NB4 (cell line): ENCODE results near the gene PROB1.

Experiments
- POLR2A ChIP-seq: IDR thresholded peaks from 2 replicates; pipeline ENCODE4 v1.6.1; 2011; ENCODE audit warnings: mild to moderate bottlenecking; ENCODE audit not compliant: insufficient read length; ENCODE audit errors: extremely low read depth
- TF ChIP-seq, protein P1 (sequence below): IDR thresholded peaks from one replicate; pipeline ENCODE4 v1.5.1; 2012; ENCODE audit warnings: low read depth, low read length

DNA sequence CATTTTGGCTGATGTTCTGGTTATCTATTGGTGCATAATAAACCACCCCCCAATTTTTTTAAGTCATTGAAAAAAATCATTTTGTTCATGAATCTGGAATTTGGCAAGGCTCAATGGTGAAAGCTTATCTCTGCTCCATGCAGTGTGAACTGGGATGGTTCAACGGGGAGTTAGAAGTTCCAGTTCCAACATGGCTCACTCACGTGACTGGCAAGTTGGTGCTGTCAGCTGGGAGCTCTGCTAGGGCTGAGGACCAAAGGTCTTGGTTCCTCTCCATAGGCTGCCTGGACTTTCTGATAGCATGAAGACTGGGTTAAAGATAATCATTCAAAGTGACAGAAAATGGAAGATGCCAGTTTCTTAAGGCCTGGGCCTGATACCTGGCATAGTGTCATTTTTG lies 12.1 kb upstream of the PROB1 start:
- TF ChIP-seq, protein P1, sequence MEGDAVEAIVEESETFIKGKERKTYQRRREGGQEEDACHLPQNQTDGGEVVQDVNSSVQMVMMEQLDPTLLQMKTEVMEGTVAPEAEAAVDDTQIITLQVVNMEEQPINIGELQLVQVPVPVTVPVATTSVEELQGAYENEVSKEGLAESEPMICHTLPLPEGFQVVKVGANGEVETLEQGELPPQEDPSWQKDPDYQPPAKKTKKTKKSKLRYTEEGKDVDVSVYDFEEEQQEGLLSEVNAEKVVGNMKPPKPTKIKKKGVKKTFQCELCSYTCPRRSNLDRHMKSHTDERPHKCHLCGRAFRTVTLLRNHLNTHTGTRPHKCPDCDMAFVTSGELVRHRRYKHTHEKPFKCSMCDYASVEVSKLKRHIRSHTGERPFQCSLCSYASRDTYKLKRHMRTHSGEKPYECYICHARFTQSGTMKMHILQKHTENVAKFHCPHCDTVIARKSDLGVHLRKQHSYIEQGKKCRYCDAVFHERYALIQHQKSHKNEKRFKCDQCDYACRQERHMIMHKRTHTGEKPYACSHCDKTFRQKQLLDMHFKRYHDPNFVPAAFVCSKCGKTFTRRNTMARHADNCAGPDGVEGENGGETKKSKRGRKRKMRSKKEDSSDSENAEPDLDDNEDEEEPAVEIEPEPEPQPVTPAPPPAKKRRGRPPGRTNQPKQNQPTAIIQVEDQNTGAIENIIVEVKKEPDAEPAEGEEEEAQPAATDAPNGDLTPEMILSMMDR = no peak
- no peak for TF ChIP-seq POLR2A
